Right atrium auricular region (tissue), 2 donors: Measurements from ENCODE around the gene TSPAN18. TPM values are rescaled to one million over a fixed set of nuclear protein-coding genes. Genes with fewer than 3 reads are reported as not detected.

Experiments
- DNase-seq: peaks from one replicate; pipeline ENCODE4 v3.0.0-alpha.2; 2019; ENCODE audit warnings: low spot score
- H3K27ac ChIP-seq, 2 donors: fragments of 200-600 bp; sonication (generic); 1 replicate in 1 of 2; 2 replicates in 1 of 2; pipeline ENCODE4 v1.5.1; 2016 to 2019
- H3K27me3 ChIP-seq, 2 donors: fragments of 200-600 bp; sonication (generic); one replicate each; pipeline versions ENCODE4 v1.5.1 to v1.6.0; 2017 to 2019
- H3K36me3 ChIP-seq: fragments of 200-600 bp; sonication (generic); one replicate; pipeline ENCODE4 v1.5.1; 2016
- H3K4me1 ChIP-seq, 2 donors: fragments of 200-600 bp; sonication (generic); one replicate each; pipeline versions ENCODE4 v1.5.1 to v1.6.0; 2017 to 2019
- H3K4me3 ChIP-seq, 2 donors: fragments of 200-600 bp; sonication (generic); 1 replicate in 1 of 2; 2 replicates in 1 of 2; pipeline ENCODE4 v1.5.1; 2017 to 2019; ENCODE audit warnings: mild to moderate bottlenecking in 1 of 2, moderate library complexity in 1 of 2
- H3K9me3 ChIP-seq, 2 donors: fragments of 200-600 bp; sonication (generic); one replicate each; pipeline ENCODE4 v1.5.1; 2019
- total RNA-seq, 2 donors: library from RNA; depleted of rRNA; stranded (reverse); fragments of >200 nt; gene quantifications; one replicate each; pipeline ENCODE4 v1.1.0, GENCODE V29; 2016
- TF ChIP-seq, protein P1 (sequence below), 2 donors: fragments of 200-600 bp; sonication (generic); IDR thresholded peaks; one replicate each; pipeline ENCODE4 v1.5.1; 2019; ENCODE audit warnings: antibody characterized with exemption in 2 of 2

The TSPAN18 gene
- total RNA-seq, 2 donors from 2014 or later: 76.3 to 79.3 TPM

DNA sequence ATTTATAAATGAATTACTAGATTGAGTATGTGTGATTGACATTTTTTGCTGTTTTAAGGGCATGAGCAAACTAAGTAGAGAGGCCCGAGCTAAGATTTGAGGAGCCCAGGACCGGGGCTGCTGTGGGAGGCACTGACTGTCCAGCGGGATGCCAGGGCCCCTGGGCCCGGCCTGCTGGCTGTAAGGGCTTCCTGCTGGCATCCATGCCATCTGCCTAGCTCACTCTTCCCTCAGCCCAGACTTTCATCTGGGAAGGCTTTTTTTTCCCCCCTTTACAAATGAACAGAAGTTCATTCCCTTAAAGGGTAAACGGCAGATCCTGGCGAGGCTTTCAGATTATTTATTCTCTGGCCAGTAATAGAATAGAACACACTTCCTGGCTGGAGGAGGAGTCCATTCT, 239.9 kb downstream of the TSPAN18 start:
- Histone ChIP-seq H3K9me3 (no peaks in the 10 kb centered on the region), H3K4me1 (peaks cover 0 to 6% of the 10 kb centered on the region in 2 donors), H3K27me3 (no peaks in the 10 kb centered on the region), H3K4me3 (no peak overlapping the region), H3K27ac (no peak overlapping the region), H3K36me3 (no peaks in the 10 kb centered on the region)
- TF ChIP-seq, protein P1, sequence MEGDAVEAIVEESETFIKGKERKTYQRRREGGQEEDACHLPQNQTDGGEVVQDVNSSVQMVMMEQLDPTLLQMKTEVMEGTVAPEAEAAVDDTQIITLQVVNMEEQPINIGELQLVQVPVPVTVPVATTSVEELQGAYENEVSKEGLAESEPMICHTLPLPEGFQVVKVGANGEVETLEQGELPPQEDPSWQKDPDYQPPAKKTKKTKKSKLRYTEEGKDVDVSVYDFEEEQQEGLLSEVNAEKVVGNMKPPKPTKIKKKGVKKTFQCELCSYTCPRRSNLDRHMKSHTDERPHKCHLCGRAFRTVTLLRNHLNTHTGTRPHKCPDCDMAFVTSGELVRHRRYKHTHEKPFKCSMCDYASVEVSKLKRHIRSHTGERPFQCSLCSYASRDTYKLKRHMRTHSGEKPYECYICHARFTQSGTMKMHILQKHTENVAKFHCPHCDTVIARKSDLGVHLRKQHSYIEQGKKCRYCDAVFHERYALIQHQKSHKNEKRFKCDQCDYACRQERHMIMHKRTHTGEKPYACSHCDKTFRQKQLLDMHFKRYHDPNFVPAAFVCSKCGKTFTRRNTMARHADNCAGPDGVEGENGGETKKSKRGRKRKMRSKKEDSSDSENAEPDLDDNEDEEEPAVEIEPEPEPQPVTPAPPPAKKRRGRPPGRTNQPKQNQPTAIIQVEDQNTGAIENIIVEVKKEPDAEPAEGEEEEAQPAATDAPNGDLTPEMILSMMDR (IDR thresholded peaks at IDR 0.05): no peak
- DNase-seq: no peak

DNA sequence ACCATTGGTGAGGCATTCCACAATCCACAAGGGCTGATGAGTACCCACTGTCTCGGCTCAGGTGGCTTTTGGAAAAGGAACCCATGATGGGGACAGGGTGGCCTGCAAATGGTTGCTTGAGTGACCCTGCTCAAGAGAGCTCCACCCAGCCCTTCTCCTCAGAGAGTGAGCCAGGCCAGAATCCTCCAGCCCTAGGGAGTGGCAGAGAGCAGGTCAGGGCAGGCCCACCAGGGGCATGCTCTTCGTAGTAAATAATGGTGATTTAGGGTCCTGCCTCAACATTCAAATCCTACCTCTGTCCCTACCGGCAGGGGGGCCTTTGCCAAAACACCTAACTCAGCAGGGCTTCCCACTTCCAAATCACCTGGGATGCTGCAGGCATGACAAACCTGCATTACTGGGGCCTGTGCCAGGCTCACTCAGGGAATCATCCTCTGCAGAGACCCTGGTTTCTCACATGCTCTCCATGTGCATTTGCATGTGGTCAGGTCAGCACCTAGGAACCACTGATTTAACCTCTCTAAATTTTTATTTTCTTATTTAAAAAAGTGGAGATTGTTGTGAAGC, 241.3 kb downstream of the TSPAN18 start:
- TF ChIP-seq, protein P1 (IDR thresholded peaks at IDR 0.05): no peak
- no peaks in the 10 kb centered on the region for H3K9me3 ChIP-seq

DNA sequence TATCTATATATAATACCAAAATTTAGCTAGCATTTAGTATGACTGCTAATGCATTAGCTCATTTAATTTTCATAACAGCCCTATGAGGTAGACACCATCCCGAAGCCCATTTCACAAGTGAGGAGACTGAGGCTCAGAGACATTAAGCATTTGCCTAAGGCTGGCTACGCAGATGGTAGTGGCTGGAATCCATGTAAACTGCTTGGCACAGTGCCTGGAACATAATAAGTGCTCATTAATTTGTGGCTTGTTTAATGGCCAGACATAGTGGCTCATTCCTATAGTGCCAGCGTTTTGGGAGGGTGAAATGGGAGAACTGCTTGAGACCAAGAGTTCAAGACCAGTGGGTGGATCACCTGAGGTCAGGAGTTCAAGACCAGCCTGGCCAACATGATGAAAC, 241.7 kb downstream of the TSPAN18 start:
- DNase-seq: no peak

More for the DNA sequence above, 241.3 kb downstream of the TSPAN18 start:
- H3K27me3 ChIP-seq: no peaks in the 10 kb centered on the region
- peaks cover 0 to 13% of the 10 kb centered on the region in 2 donors for H3K4me1 ChIP-seq
- H3K4me3 ChIP-seq: no peak overlapping the region
- no peak for DNase-seq
- H3K27ac ChIP-seq: no peak overlapping the region
- H3K36me3 ChIP-seq: no peaks in the 10 kb centered on the region

DNA sequence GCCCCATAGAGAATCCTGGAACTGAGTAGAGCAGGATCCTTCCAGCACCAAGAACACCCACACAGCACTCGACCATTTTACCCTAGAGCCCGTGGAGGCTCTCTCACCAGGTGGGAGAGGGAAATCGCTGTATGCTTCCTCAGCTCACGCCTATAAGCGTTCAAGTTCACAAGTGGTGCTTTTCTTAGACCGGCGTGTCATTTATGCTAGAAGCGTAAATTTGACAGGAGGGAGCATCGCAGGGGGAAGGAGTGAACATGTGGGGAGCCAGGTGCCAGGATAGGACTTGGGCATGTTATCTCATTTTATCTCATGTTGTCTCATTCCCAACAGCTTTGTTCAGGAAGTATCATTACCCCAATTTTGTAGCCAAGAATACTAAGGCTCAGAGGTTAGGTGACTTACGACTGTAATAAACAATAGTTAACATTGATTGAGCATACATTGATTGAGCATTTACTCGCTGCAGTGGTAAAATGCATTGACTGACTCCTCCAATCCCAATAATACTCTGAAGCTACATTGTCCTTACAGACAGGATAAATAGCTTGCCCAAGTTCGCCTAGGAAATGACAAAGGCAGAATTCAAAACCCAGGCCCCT, 243.0 kb downstream of the TSPAN18 start:
- Histone ChIP-seq H3K27me3 (no peaks in the 10 kb centered on the region), H3K4me1 (peaks cover 0 to 19% of the 10 kb centered on the region in 2 donors), H3K27ac (no peak overlapping the region), H3K36me3 (no peaks in the 10 kb centered on the region), H3K9me3 (no peaks in the 10 kb centered on the region), H3K4me3 (no peak overlapping the region)
- no peak for DNase-seq
- TF ChIP-seq, protein P1 (IDR thresholded peaks at IDR 0.05): no peak

More for the DNA sequence above, 241.7 kb downstream of the TSPAN18 start:
- H3K4me3 ChIP-seq: no peak overlapping the region
- TF ChIP-seq, protein P1 (IDR thresholded peaks at IDR 0.05): no peak
- no peaks in the 10 kb centered on the region for H3K27me3 ChIP-seq
- no peaks in the 10 kb centered on the region for H3K9me3 ChIP-seq
- H3K27ac ChIP-seq: no peak overlapping the region
- H3K36me3 ChIP-seq: no peaks in the 10 kb centered on the region
- H3K4me1 ChIP-seq: peaks cover 0 to 18% of the 10 kb centered on the region in 2 donors

DNA sequence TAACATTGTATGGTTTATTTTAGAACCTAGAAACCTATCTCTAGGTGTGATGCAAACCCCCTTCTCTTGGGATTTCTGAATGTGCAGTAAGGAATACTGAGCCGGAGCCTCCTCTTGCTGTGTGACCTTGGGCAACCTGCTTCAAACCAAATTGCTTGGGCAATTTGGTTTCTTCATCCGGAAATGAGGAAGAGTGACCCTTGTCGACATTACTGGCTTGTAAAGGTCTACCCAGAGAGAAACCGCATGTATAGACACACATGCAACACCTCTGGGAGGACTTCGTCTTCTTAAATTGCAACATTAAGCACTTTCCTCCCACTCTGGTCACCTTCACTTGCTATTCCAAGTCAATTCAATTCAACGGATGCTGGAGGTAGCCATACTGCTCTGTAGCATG, 243.5 kb downstream of the TSPAN18 start:
- Histone ChIP-seq H3K4me3 (no peak overlapping the region), H3K27me3 (no peaks in the 10 kb centered on the region), H3K27ac (no peak overlapping the region), H3K36me3 (no peaks in the 10 kb centered on the region), H3K4me1 (peaks cover 0 to 19% of the 10 kb centered on the region in 2 donors), H3K9me3 (no peaks in the 10 kb centered on the region)
- TF ChIP-seq, protein P1 (IDR thresholded peaks at IDR 0.05): no peak
- DNase-seq: no peak
